GM23338 (cell line): ENCODE data around the gene DLX2. TPM values are rescaled to one million over a fixed set of nuclear protein-coding genes. Genes with fewer than 3 reads are reported as not detected.

Experiments used
- ATAC-seq: fragments of 200-7000 bp; cut with Tn5 transposase; 3 replicates; pipeline ENCODE4 v1.9.1; 2020
- DNase-seq: peaks from one replicate; pipeline ENCODE4 v3.0.0-alpha.2; 2015; ENCODE audit warnings: low spot score
- H2AFZ ChIP-seq: fragments of 200-600 bp; sonication (generic); 2 replicates; pipeline ENCODE4 v1.8.0; 2016; ENCODE audit warnings: antibody characterized with exemption, mild to moderate bottlenecking, moderate library complexity
- H3F3A ChIP-seq: fragments of 200-600 bp; sonication (generic); replicated peaks from 2 replicates; pipeline ENCODE4 v1.8.0; 2017; ENCODE audit warnings: antibody characterized with exemption, mixed run types, low read depth
- H3K27ac ChIP-seq: fragments of 200-600 bp; sonication (generic); 2 replicates; pipeline ENCODE4 v1.6.1; 2016; ENCODE audit warnings: low read depth
- H3K27me3 ChIP-seq: fragments of 200-600 bp; sonication (generic); 2 replicates; pipeline ENCODE4 v1.8.0; 2016; ENCODE audit warnings: mild to moderate bottlenecking, mixed run types, moderate library complexity; ENCODE audit not compliant: insufficient read depth
- H3K36me3 ChIP-seq: fragments of 200-600 bp; sonication (generic); 2 replicates; pipeline ENCODE4 v1.8.0; 2016; ENCODE audit warnings: mild to moderate bottlenecking; ENCODE audit not compliant: insufficient read depth
- H3K4me1 ChIP-seq: fragments of 200-600 bp; sonication (generic); 2 replicates; pipeline ENCODE4 v1.8.0; 2016; ENCODE audit warnings: mild to moderate bottlenecking, moderate library complexity; ENCODE audit not compliant: insufficient read depth
- H3K4me2 ChIP-seq: fragments of 200-600 bp; sonication (generic); 2 replicates; pipeline ENCODE4 v1.7.1; 2017; ENCODE audit warnings: mixed run types
- H3K4me3 ChIP-seq: fragments of 200-600 bp; sonication (generic); 2 replicates; pipeline ENCODE4 v1.6.1; 2016; ENCODE audit warnings: mixed run types
- H3K79me2 ChIP-seq: fragments of 200-600 bp; sonication (generic); replicated peaks from 2 replicates; pipeline ENCODE4 v1.8.0; 2017; ENCODE audit warnings: mild to moderate bottlenecking; ENCODE audit not compliant: insufficient read depth
- H3K9me2 ChIP-seq: fragments of 200-600 bp; sonication (generic); 2 replicates; pipeline ENCODE4 v1.8.0; 2017; ENCODE audit not compliant: insufficient read depth
- H4K20me1 ChIP-seq: fragments of 200-600 bp; sonication (generic); replicated peaks from 2 replicates; pipeline ENCODE4 v1.8.0; 2017; ENCODE audit warnings: mild to moderate bottlenecking; ENCODE audit not compliant: insufficient read depth
- H3K27ac Mint-ChIP-seq: 2 replicates; pipeline ENCODE4 v1.8.0; 2020; ENCODE audit warnings: inconsistent platforms, mild to moderate bottlenecking, moderate library complexity, mixed read lengths
- H3K27me3 Mint-ChIP-seq: 3 replicates; pipeline ENCODE4 v1.8.0; 2022; ENCODE audit warnings: low read depth, mild to moderate bottlenecking, moderate library complexity, mixed read lengths, inconsistent platforms; ENCODE audit not compliant: insufficient read depth, poor library complexity
- H3K36me3 Mint-ChIP-seq: 3 replicates; pipeline ENCODE4 v1.8.0; 2021; ENCODE audit warnings: low read depth, mild to moderate bottlenecking, inconsistent platforms, moderate library complexity, mixed read lengths
- H3K4me1 Mint-ChIP-seq: 3 replicates; pipeline ENCODE4 v1.8.0; 2020; ENCODE audit warnings: mild to moderate bottlenecking, inconsistent platforms, mixed read lengths
- H3K4me3 Mint-ChIP-seq: 3 replicates; pipeline ENCODE4 v1.8.0; 2021; ENCODE audit warnings: moderate library complexity, mild to moderate bottlenecking, inconsistent platforms, mixed read lengths
- H3K9me3 Mint-ChIP-seq: 3 replicates; pipeline ENCODE4 v1.8.0; 2020; ENCODE audit warnings: moderate library complexity, mild to moderate bottlenecking, inconsistent platforms, mixed read lengths
- CREB1 ChIP-seq: fragments of 250-450 bp; sonication (Bioruptor Pico); IDR thresholded peaks from 2 replicates; pipeline ENCODE4 v1.5.0; 2020; ENCODE audit warnings: low read depth, mild to moderate bottlenecking, moderate library complexity
- ETS1 ChIP-seq: IDR thresholded peaks from 2 replicates; pipeline ENCODE4 v1.6.1; 2016; ENCODE audit warnings: antibody characterized with exemption
- EZH2 ChIP-seq: fragments of 200-600 bp; sonication (generic); IDR thresholded peaks from one replicate; pipeline ENCODE4 v1.8.0; 2017; ENCODE audit warnings: antibody characterized with exemption, mild to moderate bottlenecking, low read depth; ENCODE audit not compliant: unreplicated experiment
- NANOG ChIP-seq: IDR thresholded peaks from 2 replicates; pipeline ENCODE4 v1.6.1; 2016; ENCODE audit warnings: antibody characterized with exemption, borderline replicate concordance
- STAT1 ChIP-seq: IDR thresholded peaks from one replicate; pipeline ENCODE4 v1.6.1; 2016; ENCODE audit warnings: antibody characterized with exemption; ENCODE audit not compliant: unreplicated experiment
- ZNF462 ChIP-seq: fragments of 250-450 bp; sonication (Bioruptor Pico); IDR thresholded peaks from 2 replicates; pipeline ENCODE4 v1.5.0; 2020; ENCODE audit warnings: mild to moderate bottlenecking, moderate library complexity
- polyA plus RNA-seq: library from polyadenylated mRNA; unstranded; fragments of >200 nt; fragmentation: Nextera tagmentation; extraction: Ambion mirVana; gene quantifications from 2 replicates; pipeline ENCODE4 v1.2.1, GENCODE V29; 2016
- total RNA-seq: library from RNA; depleted of rRNA; stranded (reverse); fragments of >200 nt; shearing (Covaris generic); gene quantifications from 2 replicates; pipeline ENCODE4 v1.2.3, GENCODE V29; 2014

Gene DLX2
- total and polyA plus RNA-seq, 2 experiments from 2014 or later, result 0.08 to 0.24 TPM

DNA sequence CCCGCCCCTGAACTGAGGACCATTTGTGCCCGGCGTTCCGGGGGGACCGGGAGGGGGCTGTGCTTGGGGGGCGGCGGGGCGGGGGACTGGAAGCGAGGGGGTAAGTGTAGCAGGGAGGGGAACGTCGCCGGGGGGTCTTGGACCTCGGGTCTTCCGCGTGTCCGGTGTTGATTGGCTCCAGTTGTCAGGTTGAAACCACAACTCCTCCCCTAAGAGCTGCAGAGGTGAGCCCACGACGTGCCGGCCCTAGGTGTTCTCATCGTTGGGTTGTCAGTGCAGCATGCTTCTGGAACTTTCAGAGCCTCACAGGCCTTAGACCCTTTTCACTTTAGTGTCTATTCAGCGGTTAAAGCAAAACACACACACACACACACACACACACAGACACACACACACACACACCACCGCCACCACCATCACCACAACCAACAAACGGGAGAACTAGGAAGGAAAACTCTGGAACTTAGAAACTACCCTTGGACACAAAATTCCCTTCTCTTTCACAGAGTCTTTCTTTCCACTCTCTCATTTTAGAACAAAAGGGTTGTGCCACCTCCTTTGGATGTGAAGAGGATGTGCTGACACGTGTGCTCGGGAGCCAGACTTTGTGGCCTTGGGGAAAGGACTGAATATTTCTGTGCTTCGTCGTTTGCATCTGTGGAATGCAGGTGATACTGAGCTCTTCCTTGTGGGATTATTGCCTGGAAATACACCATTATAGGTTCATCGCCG, 6.7 kb upstream of the DLX2 start:
- H3K36me3 ChIP-seq, result no peaks in the 10 kb centered on the region
- DNase-seq (peak; percentile 57), ATAC-seq (peak; percentile 13)
- no peaks in the 10 kb centered on the region for H3K9me2 ChIP-seq
- peaks cover 22% of the 10 kb centered on the region for H3K4me1 ChIP-seq
- no peak overlapping the region for H3K27ac ChIP-seq
- peak overlapping the region; percentile 87 for H3K4me2 ChIP-seq
- peaks cover 12% of the 10 kb centered on the region; the same call in 1 of the 2 replicates for H4K20me1 ChIP-seq
- TF ChIP-seq ZNF462 (CRISPR knock-in tag) (no peak), EZH2 (peak; percentile 74), CREB1 (no peak), NANOG (no peak), ETS1 (no peak), STAT1 (no peak)
- H2AFZ ChIP-seq, result peak overlapping the region; percentile 97
- H3F3A ChIP-seq, result peaks cover 27% of the 10 kb centered on the region; the same call in 1 of the 2 replicates
- Mint-ChIP-seq H3K27ac (no peak overlapping the region), H3K36me3 (peaks cover 3% of the 10 kb centered on the region; the same call in 1 of the 3 replicates), H3K27me3 (peaks cover 73% of the 10 kb centered on the region), H3K9me3 (peaks cover 3% of the 10 kb centered on the region; the same call in 1 of the 3 replicates), H3K4me1 (peaks cover 31% of the 10 kb centered on the region), H3K4me3 (peak overlapping the region; percentile 67)
- H3K4me3 ChIP-seq, result peak overlapping the region; percentile 59
- no peaks in the 10 kb centered on the region for H3K79me2 ChIP-seq
- peaks cover 86% of the 10 kb centered on the region for H3K27me3 ChIP-seq
